HCT116 (cell line): ENCODE measurements around the gene ADAMTS5. TPM values are rescaled to one million over a fixed set of nuclear protein-coding genes. Genes with fewer than 3 reads are reported as not detected.

Experiments
- ATAC-seq: fragments of 200-7000 bp; cut with Tn5 transposase; 2 replicates; pipeline ENCODE4 v1.9.1; 2020; ENCODE audit warnings: mild to moderate bottlenecking, moderate library complexity
- BruUV-seq: library from RNA; stranded (reverse); fragments of 400-500 nt; replicated peaks from 2 replicates; lab custom pipeline; 2021; lab: Mats Ljungman, UMichigan
- CTCF ChIA-PET: fragments of 300-600 bp; sonication (Branson Sonifier 250); formaldehyde crosslinking; loops from one replicate; lab custom pipeline; 2021; ENCODE audit warnings: antibody characterized with exemption; lab: Charles Lee
- POLR2A ChIA-PET: fragments of 300-600, 350-600 bp; sonication (Branson Sonifier 250); formaldehyde crosslinking; loops from one replicate; lab custom pipeline; 2021; ENCODE audit warnings: antibody characterized with exemption; lab: Charles Lee
- RAD21 ChIA-PET, 2 experiments: fragments of 300-600 bp; sonication (Branson Sonifier 250); formaldehyde crosslinking; loops; one replicate each; lab custom pipeline; 2023; ENCODE audit warnings: low total read pairs in 2 of 2; ENCODE audit not compliant: uncharacterized antibody in 2 of 2, unreplicated experiment in 2 of 2, low non-redundant PET in 1 of 2; lab: Charles Lee
- DNase-seq: peaks from one replicate; pipeline ENCODE4 v3.0.0-alpha.2; 2010; ENCODE audit warnings: low read depth, low spot score
- H2AFZ ChIP-seq: fragments of 200-600 bp; shearing (Covaris generic), sonication (generic); 2 replicates; pipeline ENCODE4 v1.6.1; 2017; ENCODE audit warnings: low read depth, mixed run types, mixed read lengths, antibody characterized with exemption, low read length; ENCODE audit not compliant: poor library complexity, severe bottlenecking
- H3K27ac ChIP-seq: 2 replicates; pipeline ENCODE4 v1.5.1; 2012; ENCODE audit warnings: low read depth, low read length
- H3K27me3 ChIP-seq: fragments of 200-600 bp; sonication (generic); 2 replicates; pipeline ENCODE4 v1.6.1; 2016; ENCODE audit warnings: mixed run types, low read length, mixed read lengths; ENCODE audit not compliant: insufficient read depth
- H3K36me3 ChIP-seq, 2 experiments: fragments of 200-500 bp in 1 of 2; fragments of 200-600 bp in 1 of 2; sonication (Bioruptor generic) in 1 of 2; sonication (generic) in 1 of 2; 2 replicates each; pipeline versions ENCODE4 v1.5.1 to v1.6.1; 2014 to 2016; ENCODE audit warnings: low read length in 2 of 2, inconsistent platforms in 1 of 2, mixed read lengths in 1 of 2, mixed run types in 1 of 2; ENCODE audit not compliant: insufficient read depth in 2 of 2, control insufficient read depth in 1 of 2
- H3K4me1 ChIP-seq, 2 experiments: fragments of 200-600 bp in 1 of 2; sonication (generic) in 1 of 2; 2 replicates each; pipeline versions ENCODE4 v1.5.1 to v1.6.1; 2012 to 2017; ENCODE audit warnings: low read length in 2 of 2, inconsistent platforms in 1 of 2, mild to moderate bottlenecking in 1 of 2, mixed read lengths in 1 of 2, mixed run types in 1 of 2, moderate library complexity in 1 of 2; ENCODE audit not compliant: insufficient read depth in 2 of 2, control insufficient read depth in 1 of 2
- H3K4me2 ChIP-seq: fragments of 200-600 bp; sonication (generic); 2 replicates; pipeline ENCODE4 v1.6.1; 2017; ENCODE audit warnings: mixed run types, low read length, mixed read lengths
- H3K4me3 ChIP-seq, 2 experiments: fragments of 200-600 bp in 1 of 2; sonication (generic) in 1 of 2; replicated peaks in 1 of 2; 2 replicates each; pipeline ENCODE4 v1.5.1; 2011 to 2016; ENCODE audit warnings: low read length in 2 of 2, control low read depth in 1 of 2, low read depth in 1 of 2, mild to moderate bottlenecking in 1 of 2, mixed read lengths in 1 of 2, mixed run types in 1 of 2
- H3K79me2 ChIP-seq: fragments of 200-600 bp; sonication (generic); 2 replicates; pipeline ENCODE4 v1.6.1; 2017; ENCODE audit warnings: mild to moderate bottlenecking, mixed run types, low read length, moderate library complexity, mixed read lengths; ENCODE audit not compliant: insufficient read depth
- H3K9ac ChIP-seq: fragments of 200-600 bp; sonication (generic); 2 replicates; pipeline ENCODE4 v1.6.1; 2016; ENCODE audit warnings: low read length, mixed read lengths
- H3K9me2 ChIP-seq: fragments of 200-600 bp; sonication (generic), shearing (Covaris generic); 2 replicates; pipeline ENCODE4 v1.6.1; 2017; ENCODE audit warnings: mixed run types, mild to moderate bottlenecking, moderate library complexity; ENCODE audit not compliant: insufficient read depth
- H3K9me3 ChIP-seq, 2 experiments: fragments of 200-500 bp in 1 of 2; fragments of 200-600 bp in 1 of 2; sonication (Bioruptor generic) in 1 of 2; sonication (generic) in 1 of 2; 2 replicates each; pipeline ENCODE4 v1.6.1; 2014 to 2017; ENCODE audit warnings: low read length in 2 of 2, mixed read lengths in 2 of 2, inconsistent platforms in 1 of 2, low read depth in 1 of 2, mild to moderate bottlenecking in 1 of 2, mixed run types in 1 of 2, moderate library complexity in 1 of 2; ENCODE audit not compliant: control insufficient read depth in 1 of 2, insufficient read depth in 1 of 2
- H4K20me1 ChIP-seq: fragments of 200-600 bp; sonication (generic), shearing (Covaris generic); 2 replicates; pipeline ENCODE4 v1.6.1; 2017; ENCODE audit warnings: mixed run types, mild to moderate bottlenecking, moderate library complexity; ENCODE audit not compliant: insufficient read depth
- CEBPB ChIP-seq: IDR thresholded peaks from 2 replicates; pipeline ENCODE4 v1.6.1; 2012; ENCODE audit warnings: low read depth
- EGR1 ChIP-seq: IDR thresholded peaks from 2 replicates; pipeline ENCODE4 v1.6.1; 2012; ENCODE audit warnings: low read depth
- FOSL1 ChIP-seq: IDR thresholded peaks from 2 replicates; pipeline ENCODE4 v1.6.1; 2012; ENCODE audit warnings: low read depth
- YY1 ChIP-seq: IDR thresholded peaks from 2 replicates; pipeline ENCODE4 v1.6.1; 2011; ENCODE audit warnings: low read length, low read depth, moderate library complexity, mild to moderate bottlenecking; ENCODE audit not compliant: insufficient replicate concordance; ENCODE audit errors: extremely low read depth
- ZNF274 ChIP-seq: fragments of 200-500 bp; sonication (Bioruptor generic); IDR thresholded peaks from 2 replicates; pipeline ENCODE4 v1.6.1; 2014; ENCODE audit warnings: mild to moderate bottlenecking, low read depth, low read length, inconsistent platforms
- intact Hi-C: fragments of 100-400 bp; cut with micrococcal nuclease; formaldehyde crosslinking; loops from 2 replicates; pipeline ENCODE4 v1.10.0; 2022
- total RNA-seq: library from RNA; stranded (reverse); gene quantifications from one replicate; pipeline ENCODE4 v1.2.1, GENCODE V29; 2021; ENCODE audit not compliant: unreplicated experiment
- TF ChIP-seq, protein P1 (sequence below), 3 experiments: fragments of 200-600 bp in 1 of 3; sonication (generic) in 1 of 3; IDR thresholded peaks in 2 of 3; conservative IDR thresholded peaks in 1 of 3; 2 replicates each; pipeline ENCODE4 v1.5.1; 2012 to 2017; ENCODE audit warnings: low read depth in 2 of 3, low read length in 2 of 3, antibody characterized with exemption in 1 of 3, borderline replicate concordance in 1 of 3, control low read depth in 1 of 3, mild to moderate bottlenecking in 1 of 3, mixed read lengths in 1 of 3, mixed run types in 1 of 3, moderate library complexity in 1 of 3; ENCODE audit not compliant: insufficient read depth in 1 of 3
- TF ChIP-seq, protein P2 (sequence below): IDR thresholded peaks from 2 replicates; pipeline ENCODE4 v1.6.1; 2011; ENCODE audit warnings: mild to moderate bottlenecking, low read length, moderate library complexity; ENCODE audit not compliant: insufficient replicate concordance; ENCODE audit errors: extremely low read depth

Gene ADAMTS5
- total RNA-seq, 1 experiment from 2014 or later = 0.02 TPM

DNA sequence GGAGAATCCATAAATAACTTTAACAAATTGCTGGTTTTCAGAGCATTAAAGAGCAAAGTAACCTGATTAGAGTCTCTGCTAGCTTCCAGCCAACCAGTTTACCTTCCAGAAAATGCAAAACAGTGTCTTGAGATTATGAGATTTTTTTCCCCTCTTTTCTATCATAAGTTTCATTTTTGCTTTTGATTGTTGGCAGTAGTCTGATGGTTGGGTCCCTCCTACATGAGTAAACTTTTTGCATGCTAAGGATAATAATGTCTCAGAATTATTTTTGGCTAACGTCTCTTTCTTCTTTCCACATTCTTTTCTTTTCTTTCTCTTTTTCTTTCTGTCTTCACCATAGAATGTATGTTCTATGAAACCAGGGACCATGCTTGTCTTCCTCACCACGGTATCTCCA is 6.3 kb upstream of the ADAMTS5 start:
- H3K9me3 ChIP-seq = peaks cover 9 to 49% of the 10 kb centered on the region in 2 experiments; a peak in 2 of 4 replicates
- H3K9me2 ChIP-seq = no peaks in the 10 kb centered on the region
- no peaks in the 10 kb centered on the region for H3K79me2 ChIP-seq
- ChIA-PET CTCF (no interaction called here), POLR2A (no interaction called here), RAD21 (no interaction called here)
- H3K4me1 ChIP-seq = no peaks in the 10 kb centered on the region
- no peaks in the 10 kb centered on the region for H4K20me1 ChIP-seq
- H3K27ac ChIP-seq = no peak overlapping the region
- no peak overlapping the region for H2AFZ ChIP-seq
- BruUV-seq = no TSS peak
- TF ChIP-seq YY1 (no peak), FOSL1 (no peak), EGR1 (no peak), ZNF274 (no peak), CEBPB (no peak)
- TF ChIP-seq, protein P1, sequence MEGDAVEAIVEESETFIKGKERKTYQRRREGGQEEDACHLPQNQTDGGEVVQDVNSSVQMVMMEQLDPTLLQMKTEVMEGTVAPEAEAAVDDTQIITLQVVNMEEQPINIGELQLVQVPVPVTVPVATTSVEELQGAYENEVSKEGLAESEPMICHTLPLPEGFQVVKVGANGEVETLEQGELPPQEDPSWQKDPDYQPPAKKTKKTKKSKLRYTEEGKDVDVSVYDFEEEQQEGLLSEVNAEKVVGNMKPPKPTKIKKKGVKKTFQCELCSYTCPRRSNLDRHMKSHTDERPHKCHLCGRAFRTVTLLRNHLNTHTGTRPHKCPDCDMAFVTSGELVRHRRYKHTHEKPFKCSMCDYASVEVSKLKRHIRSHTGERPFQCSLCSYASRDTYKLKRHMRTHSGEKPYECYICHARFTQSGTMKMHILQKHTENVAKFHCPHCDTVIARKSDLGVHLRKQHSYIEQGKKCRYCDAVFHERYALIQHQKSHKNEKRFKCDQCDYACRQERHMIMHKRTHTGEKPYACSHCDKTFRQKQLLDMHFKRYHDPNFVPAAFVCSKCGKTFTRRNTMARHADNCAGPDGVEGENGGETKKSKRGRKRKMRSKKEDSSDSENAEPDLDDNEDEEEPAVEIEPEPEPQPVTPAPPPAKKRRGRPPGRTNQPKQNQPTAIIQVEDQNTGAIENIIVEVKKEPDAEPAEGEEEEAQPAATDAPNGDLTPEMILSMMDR (IDR thresholded peaks at IDR 0.05 in 2 of 3, conservative IDR thresholded peaks at IDR 0.05 in 1 of 3; ENCODE audit: borderline replicate concordance in 1 of 3, insufficient read depth in 1 of 3, low read depth in 2 of 3, low read length in 2 of 3) = no peak
- TF ChIP-seq, protein P2, sequence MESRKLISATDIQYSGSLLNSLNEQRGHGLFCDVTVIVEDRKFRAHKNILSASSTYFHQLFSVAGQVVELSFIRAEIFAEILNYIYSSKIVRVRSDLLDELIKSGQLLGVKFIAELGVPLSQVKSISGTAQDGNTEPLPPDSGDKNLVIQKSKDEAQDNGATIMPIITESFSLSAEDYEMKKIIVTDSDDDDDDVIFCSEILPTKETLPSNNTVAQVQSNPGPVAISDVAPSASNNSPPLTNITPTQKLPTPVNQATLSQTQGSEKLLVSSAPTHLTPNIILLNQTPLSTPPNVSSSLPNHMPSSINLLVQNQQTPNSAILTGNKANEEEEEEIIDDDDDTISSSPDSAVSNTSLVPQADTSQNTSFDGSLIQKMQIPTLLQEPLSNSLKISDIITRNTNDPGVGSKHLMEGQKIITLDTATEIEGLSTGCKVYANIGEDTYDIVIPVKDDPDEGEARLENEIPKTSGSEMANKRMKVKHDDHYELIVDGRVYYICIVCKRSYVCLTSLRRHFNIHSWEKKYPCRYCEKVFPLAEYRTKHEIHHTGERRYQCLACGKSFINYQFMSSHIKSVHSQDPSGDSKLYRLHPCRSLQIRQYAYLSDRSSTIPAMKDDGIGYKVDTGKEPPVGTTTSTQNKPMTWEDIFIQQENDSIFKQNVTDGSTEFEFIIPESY = no peak
- no peaks in the 10 kb centered on the region for H3K27me3 ChIP-seq
- DNase-seq (no peak), ATAC-seq (no peak)
- no peak overlapping the region for H3K4me2 ChIP-seq
- no peak overlapping the region for H3K4me3 ChIP-seq
- intact Hi-C loops = no loop called here
- H3K36me3 ChIP-seq = no peaks in the 10 kb centered on the region
- no peak overlapping the region for H3K9ac ChIP-seq
